Stimulated activated CD4-positive, alpha-beta T cell treated with anti-CD3 and anti-CD28 coated beads, TNF-alpha, amount 100 ng/mL, for 48 hours (primary cell): Measurements from ENCODE around the gene GLB1L2.

Experiments used
- DNase-seq, 3 donors: peaks; one replicate each; pipeline ENCODE4 v3.0.0-alpha.2; 2020; ENCODE audit warnings: low read depth in 3 of 3

The GLB1L2 gene

GRCh38 chr11:134386945-134387344, 55.2 kb downstream of the GLB1L2 start:
- no peak for DNase-seq

GRCh38 chr11:134387501-134387900, 55.7 kb downstream of the GLB1L2 start:
- DNase-seq, result no peak

GRCh38 chr11:134388590-134388989, 56.8 kb downstream of the GLB1L2 start:
- DNase-seq, result no peak

- DNase-seq, result no peak
Measured at GRCh38 chr11:134389464-134390180, 57.8 kb downstream of the GLB1L2 start.

GRCh38 chr11:134390706-134391569, 59.1 kb downstream of the GLB1L2 start:
- DNase-seq, result no peak

- DNase-seq, result no peak
Measured at GRCh38 chr11:134391656-134392055, 59.9 kb downstream of the GLB1L2 start.

- no peak for DNase-seq
Measured at GRCh38 chr11:134392953-134393615, 61.3 kb downstream of the GLB1L2 start.

GRCh38 chr11:134393638-134394037, 61.9 kb downstream of the GLB1L2 start:
- no peak for DNase-seq

GRCh38 chr11:134394311-134394710, 62.5 kb downstream of the GLB1L2 start:
- DNase-seq, result no peak

GRCh38 chr11:134395002-134395401, 63.2 kb downstream of the GLB1L2 start:
- DNase-seq, result no peak

- DNase-seq, result no peak
Measured at GRCh38 chr11:134397304-134398078, 65.7 kb downstream of the GLB1L2 start.

GRCh38 chr11:134398079-134398444, 66.3 kb downstream of the GLB1L2 start:
- DNase-seq, result no peak

GRCh38 chr11:134398644-134399292, 67.0 kb downstream of the GLB1L2 start:
- DNase-seq, result no peak

GRCh38 chr11:134399293-134399654, 67.5 kb downstream of the GLB1L2 start:
- DNase-seq, result no peak

- DNase-seq, result no peak
Measured at GRCh38 chr11:134399996-134400395, 68.2 kb downstream of the GLB1L2 start.

- DNase-seq, result no peak
Measured at GRCh38 chr11:134401825-134402809, 70.3 kb downstream of the GLB1L2 start.

- DNase-seq, result no peak
Measured at GRCh38 chr11:134402910-134403309, 71.1 kb downstream of the GLB1L2 start.

- DNase-seq, result no peak
Measured at GRCh38 chr11:134404575-134405341, 73.0 kb downstream of the GLB1L2 start.

- DNase-seq, result no peak
Measured at GRCh38 chr11:134405436-134405835, 73.6 kb downstream of the GLB1L2 start.
